HG03565 (cell line): Measurements from ENCODE around the gene ABHD1.
A peak's percentile ranks its signal among the peaks of the same experiment; 100 is the strongest.
"Not testable (repeated sequence)": the region's sequence is repeated elsewhere in the genome, so short reads cannot be mapped to it uniquely, and the experiment has no call there.

Experiments used
- ATAC-seq: cut with Tn5 transposase; IDR thresholded peaks from one replicate; pipeline ENCODE4 v1.9.1; 2021; ENCODE audit warnings: mild to moderate bottlenecking, moderate library complexity; ENCODE audit not compliant: unreplicated experiment

ABHD1 gene

GRCh38 chr2:27109083-27109482 lies 14.5 kb upstream of the ABHD1 start:
- ATAC-seq, result no peak

- not testable (repeated sequence) for ATAC-seq
These were observed 12.8 kb upstream of the ABHD1 start for GRCh38 chr2:27110603-27111352.

GRCh38 chr2:27111392-27112078 lies 12.1 kb upstream of the ABHD1 start:
- ATAC-seq, result not testable (repeated sequence)

GRCh38 chr2:27115519-27115918 lies 8.1 kb upstream of the ABHD1 start:
- ATAC-seq, result no peak

GRCh38 chr2:27117995-27118524 lies 5.6 kb upstream of the ABHD1 start:
- ATAC-seq, result no peak

- ATAC-seq, result no peak
These were observed 4.9 kb upstream of the ABHD1 start, which contains the start of gene CGREF1 for GRCh38 chr2:27118525-27119329. CGREF1 (minus strand) TSS chr2:27119128; CDS start chr2:27104366, 14,762 bp downstream.

GRCh38 chr2:27119330-27119670 lies 4.3 kb upstream of the ABHD1 start:
- ATAC-seq, result not testable (repeated sequence)

- no peak for ATAC-seq
These were observed 1.7 kb upstream of the ABHD1 start for GRCh38 chr2:27121906-27122305.

- ATAC-seq, result no peak
These were observed 824 bp upstream of the ABHD1 start for GRCh38 chr2:27122791-27123190.

- no peak for ATAC-seq
These were observed 1.5 kb downstream of the ABHD1 start for GRCh38 chr2:27125104-27125503.

- ATAC-seq, result no peak
These were observed 2.7 kb downstream of the ABHD1 start for GRCh38 chr2:27126252-27126710.

GRCh38 chr2:27127883-27128667 lies 4.5 kb downstream of the ABHD1 start:
- ATAC-seq, result no peak

GRCh38 chr2:27128668-27129571 lies 5.3 kb downstream of the ABHD1 start:
- ATAC-seq, result no peak

- no peak for ATAC-seq
These were observed 6.8 kb downstream of the ABHD1 start for GRCh38 chr2:27130396-27130795.

GRCh38 chr2:27131429-27131828 lies 7.8 kb downstream of the ABHD1 start:
- ATAC-seq, result no peak

GRCh38 chr2:27133195-27133875 lies 9.7 kb downstream of the ABHD1 start:
- ATAC-seq, result no peak

GRCh38 chr2:27133905-27134780 lies 10.5 kb downstream of the ABHD1 start, which contains the start of gene PREB:
PREB (minus strand) TSS chr2:27134636; CDS start chr2:27134421, 215 bp downstream.
- peak; percentile 83 for ATAC-seq
